WTC11 (cell line): ENCODE measurements around the gene GSK3B. TPM values are rescaled to one million over a fixed set of nuclear protein-coding genes. Genes with fewer than 3 reads are reported as not detected.
A peak's percentile ranks its signal among the peaks of the same experiment; 100 is the strongest.

ENCODE experiments used
- ATAC-seq: fragments of 200-7000 bp; cut with Tn5 transposase; 2 replicates; pipeline ENCODE4 v1.10.0; 2021; ENCODE audit warnings: mild to moderate bottlenecking, moderate library complexity
- CTCF ChIA-PET: fragments of 300-600 bp; sonication (Branson Sonifier 250); formaldehyde crosslinking; loops from one replicate; lab custom pipeline; 2021; ENCODE audit warnings: antibody characterized with exemption; lab: Charles Lee
- POLR2A ChIA-PET: fragments of 350-600 bp; sonication (Branson Sonifier 250); formaldehyde crosslinking; loops from one replicate; lab custom pipeline; 2021; ENCODE audit warnings: antibody characterized with exemption; lab: Charles Lee
- DNase-seq: peaks from one replicate; pipeline ENCODE4 v3.0.0; 2021; ENCODE audit warnings: low spot score
- H3K27ac Mint-ChIP-seq: 2 replicates; pipeline ENCODE4 v1.8.0; 2021; ENCODE audit warnings: mixed read lengths
- H3K27me3 Mint-ChIP-seq: 2 replicates; pipeline ENCODE4 v1.8.0; 2021; ENCODE audit warnings: low read depth, mild to moderate bottlenecking, moderate library complexity, mixed read lengths
- H3K36me3 Mint-ChIP-seq: 2 replicates; pipeline ENCODE4 v1.8.0; 2021; ENCODE audit warnings: mixed read lengths
- H3K4me1 Mint-ChIP-seq: 2 replicates; pipeline ENCODE4 v1.8.0; 2022; ENCODE audit warnings: mixed read lengths
- H3K4me3 Mint-ChIP-seq: 2 replicates; pipeline ENCODE4 v1.8.0; 2021; ENCODE audit warnings: mild to moderate bottlenecking, moderate library complexity, mixed read lengths
- H3K9me3 Mint-ChIP-seq: 2 replicates; pipeline ENCODE4 v1.8.0; 2021; ENCODE audit warnings: mixed read lengths
- CREB1 ChIP-seq: sonication (generic); formaldehyde crosslinking; IDR thresholded peaks from 2 replicates; pipeline ENCODE4 v1.8.0; 2023; ENCODE audit warnings: mild to moderate bottlenecking, missing genetic modification reagents
- CREM ChIP-seq: sonication (generic); formaldehyde crosslinking; IDR thresholded peaks from 2 replicates; pipeline ENCODE4 v1.8.1; 2022; ENCODE audit warnings: mild to moderate bottlenecking, missing genetic modification reagents, moderate library complexity
- ELF4 ChIP-seq: sonication (generic); formaldehyde crosslinking; IDR thresholded peaks from 2 replicates; pipeline ENCODE4 v1.8.1; 2022; ENCODE audit warnings: low read depth, mild to moderate bottlenecking, moderate library complexity, missing genetic modification reagents
- ESRRA ChIP-seq: sonication (generic); formaldehyde crosslinking; IDR thresholded peaks from 2 replicates; pipeline ENCODE4 v1.8.1; 2022; ENCODE audit warnings: mild to moderate bottlenecking, missing genetic modification reagents, borderline replicate concordance
- GABPB1 ChIP-seq: sonication (generic); formaldehyde crosslinking; IDR thresholded peaks from 2 replicates; pipeline ENCODE4 v1.8.1; 2023; ENCODE audit warnings: mild to moderate bottlenecking, missing genetic modification reagents
- GTF2I ChIP-seq: fragments of 250-450 bp; sonication (Bioruptor Pico); conservative IDR thresholded peaks from 2 replicates; pipeline ENCODE4 v1.4.0; 2021; ENCODE audit warnings: mild to moderate bottlenecking
- IRF2 ChIP-seq: sonication (generic); formaldehyde crosslinking; IDR thresholded peaks from 2 replicates; pipeline ENCODE4 v1.8.0; 2022; ENCODE audit warnings: low read depth, missing genetic modification reagents, borderline replicate concordance
- NFYB ChIP-seq: sonication (generic); formaldehyde crosslinking; conservative IDR thresholded peaks from 2 replicates; pipeline ENCODE4 v1.8.0; 2022; ENCODE audit warnings: low read depth, missing genetic modification reagents
- SP1 ChIP-seq: sonication (generic); formaldehyde crosslinking; conservative IDR thresholded peaks from 2 replicates; pipeline ENCODE4 v1.8.1; 2022; ENCODE audit warnings: missing genetic modification reagents
- ZNF121 ChIP-seq: sonication (generic); formaldehyde crosslinking; IDR thresholded peaks from 2 replicates; pipeline ENCODE4 v1.8.0; 2023; ENCODE audit warnings: missing genetic modification reagents
- total RNA-seq: library from RNA; stranded (reverse); gene quantifications from 3 replicates; pipeline ENCODE4 v1.2.3, GENCODE V29; 2021
- TF ChIP-seq, protein P1 (sequence below): sonication (generic); formaldehyde crosslinking; IDR thresholded peaks from 2 replicates; pipeline ENCODE4 v1.8.0; 2022; ENCODE audit warnings: mild to moderate bottlenecking, missing genetic modification reagents
- TF ChIP-seq, protein P2 (sequence below): fragments of 250-450 bp; sonication (Bioruptor Pico); IDR thresholded peaks from 2 replicates; pipeline ENCODE4 v1.9.0; 2021; ENCODE audit warnings: mild to moderate bottlenecking
- TF ChIP-seq, protein P3 (sequence below): sonication (generic); formaldehyde crosslinking; IDR thresholded peaks from 2 replicates; pipeline ENCODE4 v1.8.1; 2023; ENCODE audit warnings: mild to moderate bottlenecking, missing genetic modification reagents, borderline replicate concordance
- TF ChIP-seq, protein P4 (sequence below): sonication (generic); formaldehyde crosslinking; IDR thresholded peaks from 2 replicates; pipeline ENCODE4 v1.8.1; 2023; ENCODE audit warnings: mild to moderate bottlenecking, missing genetic modification reagents
- TF ChIP-seq, protein P5 (sequence below): sonication (generic); formaldehyde crosslinking; IDR thresholded peaks from 2 replicates; pipeline ENCODE4 v1.8.0; 2023; ENCODE audit warnings: missing genetic modification reagents, mild to moderate bottlenecking, borderline replicate concordance
- TF ChIP-seq, protein P6 (sequence below): sonication (generic); formaldehyde crosslinking; IDR thresholded peaks from 2 replicates; pipeline ENCODE4 v1.8.0; 2023; ENCODE audit warnings: mild to moderate bottlenecking, missing genetic modification reagents

Gene GSK3B
- total RNA-seq, 1 experiment from 2014 or later = 48.9 TPM

DNA sequence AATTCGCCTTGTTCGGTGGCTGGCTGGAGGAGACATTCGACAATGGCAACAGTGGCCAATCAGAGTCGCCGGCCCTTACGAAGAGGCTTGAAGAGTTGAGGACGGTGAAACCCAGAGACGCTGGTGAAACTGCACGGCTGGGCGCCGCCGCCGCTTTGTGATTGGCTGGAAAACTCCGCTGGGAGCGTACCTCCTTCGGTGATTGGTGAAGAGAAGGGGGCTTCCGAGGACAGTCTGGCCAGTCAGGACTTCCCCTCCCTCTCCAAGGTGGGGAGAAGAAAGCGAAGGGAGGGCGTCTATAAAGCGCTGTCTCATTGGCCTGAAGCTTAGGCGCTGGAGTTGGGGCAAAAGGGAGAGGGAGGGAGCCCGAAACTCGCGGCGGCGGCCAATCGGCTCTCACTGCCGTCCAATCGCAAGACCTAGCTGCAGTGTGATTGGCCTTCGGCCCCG lies 554 bp upstream of the GSK3B start:
- ATAC-seq (peak; percentile 83), DNase-seq (peak; percentile 99)
- Mint-ChIP-seq H3K4me1 (peaks cover 15% of the 10 kb centered on the region), H3K4me3 (no peak overlapping the region), H3K36me3 (peaks cover 15% of the 10 kb centered on the region), H3K27ac (peak overlapping the region; percentile 100), H3K9me3 (no peaks in the 10 kb centered on the region), H3K27me3 (no peaks in the 10 kb centered on the region)
- TF ChIP-seq, protein P1, sequence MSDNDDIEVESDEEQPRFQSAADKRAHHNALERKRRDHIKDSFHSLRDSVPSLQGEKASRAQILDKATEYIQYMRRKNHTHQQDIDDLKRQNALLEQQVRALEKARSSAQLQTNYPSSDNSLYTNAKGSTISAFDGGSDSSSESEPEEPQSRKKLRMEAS = no peak
- peak; percentile 90 for TF ChIP-seq NFYB (CRISPR knock-in tag)
- CTCF ChIA-PET = interaction anchor here (0.6 to 2.3 kb wide), 6 partner anchors 52 to 297 kb away, joined by 3 to 17 read pairs (median 5); no protein-coding TSS in a partner anchor
- POLR2A ChIA-PET = interaction anchor here (0.8 to 2.1 kb wide), 19 partner anchors 9 to 596 kb away, joined by 3 to 16 read pairs (median 5); partner anchors contain the start of genes FSTL1 and LRRC58

DNA sequence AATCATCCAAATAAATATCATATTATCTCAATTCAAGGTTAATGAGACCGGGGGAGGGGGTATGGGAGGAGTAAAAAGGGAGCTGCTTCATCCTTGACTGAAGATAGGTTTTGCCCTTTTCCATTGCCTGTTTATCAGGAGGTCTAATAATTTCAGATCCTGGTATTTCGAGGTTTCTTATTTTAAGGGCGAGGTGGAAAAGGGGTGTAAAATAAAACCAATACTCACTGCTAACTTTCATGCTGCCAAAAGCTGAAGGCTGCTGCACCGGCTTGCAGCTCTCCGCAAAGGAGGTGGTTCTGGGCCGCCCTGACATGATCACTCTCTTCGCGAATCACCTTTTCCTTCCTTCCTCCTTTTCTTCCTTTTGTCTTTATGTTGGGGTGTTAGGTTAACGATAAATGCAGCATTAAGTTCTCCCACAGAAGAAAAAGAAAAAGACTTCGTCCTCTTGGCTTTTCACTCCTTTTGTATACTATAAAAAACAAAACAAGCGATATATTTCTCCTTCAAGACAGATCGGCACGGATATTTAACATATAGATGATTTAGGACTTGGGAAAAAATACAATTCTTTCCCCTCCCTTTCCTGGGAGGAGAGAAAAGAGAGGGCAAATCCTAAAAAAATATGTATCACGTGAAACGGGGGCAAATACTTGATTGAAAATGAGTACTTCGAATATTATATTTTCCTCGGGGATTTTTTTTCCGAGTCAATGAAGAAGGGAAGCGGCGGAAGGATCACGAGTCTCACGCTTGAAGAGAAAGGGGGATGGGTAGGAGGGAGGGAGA lies 932 bp downstream of the GSK3B start:
- H3K27me3 Mint-ChIP-seq = no peaks in the 10 kb centered on the region
- no peak for TF ChIP-seq ZNF121 (CRISPR knock-in tag)
- 0 out of 2 replicates have a peak, but pooled peaks have one; percentile 13 for TF ChIP-seq CREM
- TF ChIP-seq, all 79 proteins: peak for 1
- H3K9me3 Mint-ChIP-seq = no peaks in the 10 kb centered on the region
- H3K4me1 Mint-ChIP-seq = peaks cover 24% of the 10 kb centered on the region
- peaks cover 7% of the 10 kb centered on the region for H3K36me3 Mint-ChIP-seq
- no peak overlapping the region for H3K4me3 Mint-ChIP-seq
- ATAC-seq (no peak), DNase-seq (no peak)
- no peak overlapping the region for H3K27ac Mint-ChIP-seq
- ChIA-PET CTCF (interaction anchor here (0.7 to 1.4 kb wide), 2 partner anchors 53 to 202 kb away, joined by 3 to 5 read pairs; no protein-coding TSS in a partner anchor), POLR2A (interaction anchor here (0.6 to 2.1 kb wide), 8 partner anchors 11 to 357 kb away, joined by 3 to 9 read pairs (median 4); partner anchors contain the start of genes FSTL1 and LRRC58)

DNA sequence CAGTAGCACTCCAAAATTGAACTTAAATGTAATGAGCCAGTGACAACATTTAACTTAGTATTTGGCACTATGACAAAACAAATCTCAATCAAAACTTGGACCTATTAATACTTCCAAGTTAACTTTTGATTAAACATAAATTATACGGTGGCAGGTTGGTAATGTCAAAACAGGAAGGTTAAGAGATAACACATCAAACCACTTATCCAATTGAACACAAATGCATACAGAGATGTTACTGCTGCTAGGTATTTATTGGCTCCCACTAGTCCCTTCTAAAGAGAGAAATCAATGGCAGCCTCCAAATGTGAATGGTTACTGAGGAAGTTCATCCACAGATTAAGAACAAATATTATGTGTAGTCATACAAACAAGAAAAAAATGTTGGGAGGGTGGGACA lies 1.8 kb downstream of the GSK3B start:
- H3K4me3 Mint-ChIP-seq = no peak overlapping the region
- POLR2A ChIA-PET = no interaction called here
- CTCF ChIA-PET = interaction anchor here (1.2 to 1.4 kb wide), 2 partner anchors 201 to 325 kb away, joined by 3 to 5 read pairs; no protein-coding TSS in a partner anchor
- TF ChIP-seq, protein P2, sequence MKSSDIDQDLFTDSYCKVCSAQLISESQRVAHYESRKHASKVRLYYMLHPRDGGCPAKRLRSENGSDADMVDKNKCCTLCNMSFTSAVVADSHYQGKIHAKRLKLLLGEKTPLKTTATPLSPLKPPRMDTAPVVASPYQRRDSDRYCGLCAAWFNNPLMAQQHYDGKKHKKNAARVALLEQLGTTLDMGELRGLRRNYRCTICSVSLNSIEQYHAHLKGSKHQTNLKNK = no peak
- TF ChIP-seq, protein P3, sequence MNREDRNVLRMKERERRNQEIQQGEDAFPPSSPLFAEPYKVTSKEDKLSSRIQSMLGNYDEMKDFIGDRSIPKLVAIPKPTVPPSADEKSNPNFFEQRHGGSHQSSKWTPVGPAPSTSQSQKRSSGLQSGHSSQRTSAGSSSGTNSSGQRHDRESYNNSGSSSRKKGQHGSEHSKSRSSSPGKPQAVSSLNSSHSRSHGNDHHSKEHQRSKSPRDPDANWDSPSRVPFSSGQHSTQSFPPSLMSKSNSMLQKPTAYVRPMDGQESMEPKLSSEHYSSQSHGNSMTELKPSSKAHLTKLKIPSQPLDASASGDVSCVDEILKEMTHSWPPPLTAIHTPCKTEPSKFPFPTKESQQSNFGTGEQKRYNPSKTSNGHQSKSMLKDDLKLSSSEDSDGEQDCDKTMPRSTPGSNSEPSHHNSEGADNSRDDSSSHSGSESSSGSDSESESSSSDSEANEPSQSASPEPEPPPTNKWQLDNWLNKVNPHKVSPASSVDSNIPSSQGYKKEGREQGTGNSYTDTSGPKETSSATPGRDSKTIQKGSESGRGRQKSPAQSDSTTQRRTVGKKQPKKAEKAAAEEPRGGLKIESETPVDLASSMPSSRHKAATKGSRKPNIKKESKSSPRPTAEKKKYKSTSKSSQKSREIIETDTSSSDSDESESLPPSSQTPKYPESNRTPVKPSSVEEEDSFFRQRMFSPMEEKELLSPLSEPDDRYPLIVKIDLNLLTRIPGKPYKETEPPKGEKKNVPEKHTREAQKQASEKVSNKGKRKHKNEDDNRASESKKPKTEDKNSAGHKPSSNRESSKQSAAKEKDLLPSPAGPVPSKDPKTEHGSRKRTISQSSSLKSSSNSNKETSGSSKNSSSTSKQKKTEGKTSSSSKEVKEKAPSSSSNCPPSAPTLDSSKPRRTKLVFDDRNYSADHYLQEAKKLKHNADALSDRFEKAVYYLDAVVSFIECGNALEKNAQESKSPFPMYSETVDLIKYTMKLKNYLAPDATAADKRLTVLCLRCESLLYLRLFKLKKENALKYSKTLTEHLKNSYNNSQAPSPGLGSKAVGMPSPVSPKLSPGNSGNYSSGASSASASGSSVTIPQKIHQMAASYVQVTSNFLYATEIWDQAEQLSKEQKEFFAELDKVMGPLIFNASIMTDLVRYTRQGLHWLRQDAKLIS (CRISPR knock-in tag) = no peak
- TF ChIP-seq CREB1 (CRISPR knock-in tag) = no peak
- TF ChIP-seq ELF4 (CRISPR knock-in tag) = no peak
- no peak for TF ChIP-seq ESRRA (CRISPR knock-in tag)
- TF ChIP-seq GABPB1 (CRISPR knock-in tag) = no peak
- TF ChIP-seq, protein P4, sequence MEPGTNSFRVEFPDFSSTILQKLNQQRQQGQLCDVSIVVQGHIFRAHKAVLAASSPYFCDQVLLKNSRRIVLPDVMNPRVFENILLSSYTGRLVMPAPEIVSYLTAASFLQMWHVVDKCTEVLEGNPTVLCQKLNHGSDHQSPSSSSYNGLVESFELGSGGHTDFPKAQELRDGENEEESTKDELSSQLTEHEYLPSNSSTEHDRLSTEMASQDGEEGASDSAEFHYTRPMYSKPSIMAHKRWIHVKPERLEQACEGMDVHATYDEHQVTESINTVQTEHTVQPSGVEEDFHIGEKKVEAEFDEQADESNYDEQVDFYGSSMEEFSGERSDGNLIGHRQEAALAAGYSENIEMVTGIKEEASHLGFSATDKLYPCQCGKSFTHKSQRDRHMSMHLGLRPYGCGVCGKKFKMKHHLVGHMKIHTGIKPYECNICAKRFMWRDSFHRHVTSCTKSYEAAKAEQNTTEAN (CRISPR knock-in tag) = no peak
- no peak for TF ChIP-seq SP1 (CRISPR knock-in tag)
- TF ChIP-seq, protein P5, sequence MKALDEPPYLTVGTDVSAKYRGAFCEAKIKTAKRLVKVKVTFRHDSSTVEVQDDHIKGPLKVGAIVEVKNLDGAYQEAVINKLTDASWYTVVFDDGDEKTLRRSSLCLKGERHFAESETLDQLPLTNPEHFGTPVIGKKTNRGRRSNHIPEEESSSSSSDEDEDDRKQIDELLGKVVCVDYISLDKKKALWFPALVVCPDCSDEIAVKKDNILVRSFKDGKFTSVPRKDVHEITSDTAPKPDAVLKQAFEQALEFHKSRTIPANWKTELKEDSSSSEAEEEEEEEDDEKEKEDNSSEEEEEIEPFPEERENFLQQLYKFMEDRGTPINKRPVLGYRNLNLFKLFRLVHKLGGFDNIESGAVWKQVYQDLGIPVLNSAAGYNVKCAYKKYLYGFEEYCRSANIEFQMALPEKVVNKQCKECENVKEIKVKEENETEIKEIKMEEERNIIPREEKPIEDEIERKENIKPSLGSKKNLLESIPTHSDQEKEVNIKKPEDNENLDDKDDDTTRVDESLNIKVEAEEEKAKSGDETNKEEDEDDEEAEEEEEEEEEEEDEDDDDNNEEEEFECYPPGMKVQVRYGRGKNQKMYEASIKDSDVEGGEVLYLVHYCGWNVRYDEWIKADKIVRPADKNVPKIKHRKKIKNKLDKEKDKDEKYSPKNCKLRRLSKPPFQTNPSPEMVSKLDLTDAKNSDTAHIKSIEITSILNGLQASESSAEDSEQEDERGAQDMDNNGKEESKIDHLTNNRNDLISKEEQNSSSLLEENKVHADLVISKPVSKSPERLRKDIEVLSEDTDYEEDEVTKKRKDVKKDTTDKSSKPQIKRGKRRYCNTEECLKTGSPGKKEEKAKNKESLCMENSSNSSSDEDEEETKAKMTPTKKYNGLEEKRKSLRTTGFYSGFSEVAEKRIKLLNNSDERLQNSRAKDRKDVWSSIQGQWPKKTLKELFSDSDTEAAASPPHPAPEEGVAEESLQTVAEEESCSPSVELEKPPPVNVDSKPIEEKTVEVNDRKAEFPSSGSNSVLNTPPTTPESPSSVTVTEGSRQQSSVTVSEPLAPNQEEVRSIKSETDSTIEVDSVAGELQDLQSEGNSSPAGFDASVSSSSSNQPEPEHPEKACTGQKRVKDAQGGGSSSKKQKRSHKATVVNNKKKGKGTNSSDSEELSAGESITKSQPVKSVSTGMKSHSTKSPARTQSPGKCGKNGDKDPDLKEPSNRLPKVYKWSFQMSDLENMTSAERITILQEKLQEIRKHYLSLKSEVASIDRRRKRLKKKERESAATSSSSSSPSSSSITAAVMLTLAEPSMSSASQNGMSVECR (CRISPR knock-in tag) = no peak
- no peak for TF ChIP-seq GTF2I (CRISPR knock-in tag)
- TF ChIP-seq IRF2 = no peak
- TF ChIP-seq, protein P6, sequence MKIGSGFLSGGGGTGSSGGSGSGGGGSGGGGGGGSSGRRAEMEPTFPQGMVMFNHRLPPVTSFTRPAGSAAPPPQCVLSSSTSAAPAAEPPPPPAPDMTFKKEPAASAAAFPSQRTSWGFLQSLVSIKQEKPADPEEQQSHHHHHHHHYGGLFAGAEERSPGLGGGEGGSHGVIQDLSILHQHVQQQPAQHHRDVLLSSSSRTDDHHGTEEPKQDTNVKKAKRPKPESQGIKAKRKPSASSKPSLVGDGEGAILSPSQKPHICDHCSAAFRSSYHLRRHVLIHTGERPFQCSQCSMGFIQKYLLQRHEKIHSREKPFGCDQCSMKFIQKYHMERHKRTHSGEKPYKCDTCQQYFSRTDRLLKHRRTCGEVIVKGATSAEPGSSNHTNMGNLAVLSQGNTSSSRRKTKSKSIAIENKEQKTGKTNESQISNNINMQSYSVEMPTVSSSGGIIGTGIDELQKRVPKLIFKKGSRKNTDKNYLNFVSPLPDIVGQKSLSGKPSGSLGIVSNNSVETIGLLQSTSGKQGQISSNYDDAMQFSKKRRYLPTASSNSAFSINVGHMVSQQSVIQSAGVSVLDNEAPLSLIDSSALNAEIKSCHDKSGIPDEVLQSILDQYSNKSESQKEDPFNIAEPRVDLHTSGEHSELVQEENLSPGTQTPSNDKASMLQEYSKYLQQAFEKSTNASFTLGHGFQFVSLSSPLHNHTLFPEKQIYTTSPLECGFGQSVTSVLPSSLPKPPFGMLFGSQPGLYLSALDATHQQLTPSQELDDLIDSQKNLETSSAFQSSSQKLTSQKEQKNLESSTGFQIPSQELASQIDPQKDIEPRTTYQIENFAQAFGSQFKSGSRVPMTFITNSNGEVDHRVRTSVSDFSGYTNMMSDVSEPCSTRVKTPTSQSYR (CRISPR knock-in tag) = no peak

More for the DNA sequence above, 1.8 kb downstream of the GSK3B start:
- ATAC-seq (no peak), DNase-seq (no peak)
- Mint-ChIP-seq H3K27me3 (no peaks in the 10 kb centered on the region), H3K27ac (no peak overlapping the region), H3K4me1 (peaks cover 24% of the 10 kb centered on the region), H3K36me3 (peaks cover 7% of the 10 kb centered on the region), H3K9me3 (no peaks in the 10 kb centered on the region)
